ENCODE measurements around the gene ASAH2.
A peak's percentile ranks its signal among the peaks of the same experiment; 100 is the strongest.
"Not testable (repeated sequence)": the region's sequence is repeated elsewhere in the genome, so short reads cannot be mapped to it uniquely, and the experiment has no call there.

ASAH2 gene

GRCh38 chr10:50280049-50280841, 28.9 kb upstream of the ASAH2 start:
- in situ Hi-C loops (cut with HindIII; ENCODE audit: low pct_unique_long_range_greater_than_20kb, low sequenced_read_pairs) = no loop called here
- no peak for DNase-seq (ENCODE audit: low read depth in 1 of 2, low spot score in 1 of 2)
- TF ChIP-seq JUND (IDR thresholded peaks at IDR 0.05; ENCODE audit: low read depth) = no peak

GRCh38 chr10:50279489-50279888, 28.2 kb upstream of the ASAH2 start:
- TF ChIP-seq JUND (IDR thresholded peaks at IDR 0.05; ENCODE audit: low read depth) = no peak
- DNase-seq (ENCODE audit: low read depth in 1 of 2, low spot score in 1 of 2) = peak in 1 of 2 experiments; percentile 25

GRCh38 chr10:50275650-50276235, 24.4 kb upstream of the ASAH2 start:
- no peak for TF ChIP-seq JUND (IDR thresholded peaks at IDR 0.05; ENCODE audit: low read depth)
- in situ Hi-C loops (cut with HindIII; ENCODE audit: low pct_unique_long_range_greater_than_20kb, low sequenced_read_pairs) = no loop called here
- DNase-seq (ENCODE audit: low read depth in 1 of 2, low spot score in 1 of 2) = peak; percentile 13 to 42

More at GRCh38 chr10:50279489-50279888, 28.2 kb upstream of the ASAH2 start:
- in situ Hi-C loops (cut with HindIII; ENCODE audit: low pct_unique_long_range_greater_than_20kb, low sequenced_read_pairs) = no loop called here

GRCh38 chr10:50272531-50272930, 21.2 kb upstream of the ASAH2 start:
- in situ Hi-C loops (cut with HindIII; ENCODE audit: low pct_unique_long_range_greater_than_20kb, low sequenced_read_pairs) = no loop called here
- TF ChIP-seq JUND (IDR thresholded peaks at IDR 0.05; ENCODE audit: low read depth) = no peak
- DNase-seq (ENCODE audit: low read depth in 1 of 2, low spot score in 1 of 2) = no peak

GRCh38 chr10:50271564-50272250, 20.4 kb upstream of the ASAH2 start:
- DNase-seq (ENCODE audit: low read depth in 1 of 2, low spot score in 1 of 2) = no peak
- in situ Hi-C loops (cut with HindIII; ENCODE audit: low pct_unique_long_range_greater_than_20kb, low sequenced_read_pairs) = no loop called here
- no peak for TF ChIP-seq JUND (IDR thresholded peaks at IDR 0.05; ENCODE audit: low read depth)

GRCh38 chr10:50267877-50268276, 16.6 kb upstream of the ASAH2 start:
- in situ Hi-C loops (cut with HindIII; ENCODE audit: low pct_unique_long_range_greater_than_20kb, low sequenced_read_pairs); DNase-seq (ENCODE audit: low read depth in 1 of 2, low spot score in 1 of 2): not testable (repeated sequence)

- DNase-seq (ENCODE audit: low read depth in 1 of 2, low spot score in 1 of 2); in situ Hi-C loops (cut with HindIII; ENCODE audit: low pct_unique_long_range_greater_than_20kb, low sequenced_read_pairs): not testable (repeated sequence)
Observed at GRCh38 chr10:50262625-50263024, 11.3 kb upstream of the ASAH2 start.

- no peak for TF ChIP-seq JUND (IDR thresholded peaks at IDR 0.05; ENCODE audit: low read depth)
- DNase-seq (ENCODE audit: low read depth in 1 of 2, low spot score in 1 of 2) = no peak
- in situ Hi-C loops (cut with HindIII; ENCODE audit: low pct_unique_long_range_greater_than_20kb, low sequenced_read_pairs) = no loop called here
Observed at GRCh38 chr10:50260791-50261281, 9.5 kb upstream of the ASAH2 start.

- in situ Hi-C loops (cut with HindIII; ENCODE audit: low pct_unique_long_range_greater_than_20kb, low sequenced_read_pairs) = no loop called here
- DNase-seq (ENCODE audit: low read depth in 1 of 2, low spot score in 1 of 2) = no peak
- TF ChIP-seq JUND (IDR thresholded peaks at IDR 0.05; ENCODE audit: low read depth) = no peak
Observed at GRCh38 chr10:50254479-50254878, 3.2 kb upstream of the ASAH2 start.

GRCh38 chr10:50250096-50250854, 1.0 kb downstream of the ASAH2 start:
- in situ Hi-C loops (cut with HindIII; ENCODE audit: low pct_unique_long_range_greater_than_20kb, low sequenced_read_pairs) = no loop called here
- no peak for DNase-seq (ENCODE audit: low read depth in 1 of 2, low spot score in 1 of 2)
- no peak for TF ChIP-seq JUND (IDR thresholded peaks at IDR 0.05; ENCODE audit: low read depth)

GRCh38 chr10:50248598-50248997, 2.7 kb downstream of the ASAH2 start:
- DNase-seq (ENCODE audit: low read depth in 1 of 2, low spot score in 1 of 2) = no peak
- TF ChIP-seq JUND (IDR thresholded peaks at IDR 0.05; ENCODE audit: low read depth) = no peak
- in situ Hi-C loops (cut with HindIII; ENCODE audit: low pct_unique_long_range_greater_than_20kb, low sequenced_read_pairs) = no loop called here

GRCh38 chr10:50248062-50248461, 3.3 kb downstream of the ASAH2 start:
- TF ChIP-seq JUND (IDR thresholded peaks at IDR 0.05; ENCODE audit: low read depth) = no peak
- no peak for DNase-seq (ENCODE audit: low read depth in 1 of 2, low spot score in 1 of 2)
- in situ Hi-C loops (cut with HindIII; ENCODE audit: low pct_unique_long_range_greater_than_20kb, low sequenced_read_pairs) = no loop called here
